ENCODE measurements around the gene ITGB7.
A peak's percentile ranks its signal among the peaks of the same experiment; 100 is the strongest.

Gene ITGB7

DNA sequence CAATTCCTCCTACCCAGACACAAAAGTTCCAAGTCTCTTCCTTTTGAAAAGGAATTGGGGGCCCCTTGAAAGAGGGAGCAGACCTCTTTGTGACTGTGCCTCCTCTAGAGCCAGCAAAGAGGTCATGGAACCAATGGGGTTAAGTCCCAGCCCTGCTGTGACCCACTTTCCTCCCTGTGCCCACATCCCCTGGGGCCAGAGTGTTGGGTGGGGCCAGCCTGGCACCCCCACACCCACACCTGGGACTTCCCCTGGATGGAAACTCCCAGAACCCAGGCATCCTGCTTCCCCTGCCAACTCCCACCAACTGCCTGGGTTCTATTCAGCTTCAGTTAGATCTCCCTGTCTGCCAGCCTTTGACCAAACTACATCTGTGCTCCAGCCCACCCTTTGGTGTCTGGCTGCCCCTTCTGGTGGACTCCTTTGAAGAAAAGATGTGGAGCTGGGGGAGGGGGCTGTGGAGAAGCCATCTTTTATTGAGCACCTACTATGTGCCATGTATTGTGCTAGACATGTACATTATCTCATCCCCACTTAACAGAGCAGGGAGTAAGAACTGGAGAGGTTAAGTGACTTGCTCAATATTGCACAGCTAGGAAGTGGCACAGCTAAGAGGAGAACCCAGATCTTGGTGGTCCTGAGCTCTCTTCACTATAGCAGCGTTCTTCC lies 29.5 kb upstream of the ITGB7 start:
- Histone ChIP-seq H3K4me1 (ENCODE audit: control insufficient read depth, insufficient read depth, low read length) (peaks cover 19% of the 10 kb centered on the region), H3K27me3 (ENCODE audit: control insufficient read depth, insufficient read depth, low read length) (no peaks in the 10 kb centered on the region), H3K27ac (ENCODE audit: low read depth, low read length) (no peak overlapping the region), H3K9ac (ENCODE audit: low read length) (no peak overlapping the region), H3K36me3 (ENCODE audit: control insufficient read depth, insufficient read depth, low read length) (no peaks in the 10 kb centered on the region), H3K4me3 (ENCODE audit: low read length) (no peak overlapping the region)

GRCh38 chr12:53235742-53236442 lies 28.8 kb upstream of the ITGB7 start:
- Histone ChIP-seq H3K27ac (ENCODE audit: low read depth, low read length) (no peak overlapping the region), H3K4me1 (ENCODE audit: control insufficient read depth, insufficient read depth, low read length) (peaks cover 21% of the 10 kb centered on the region), H3K4me3 (ENCODE audit: low read length) (no peak overlapping the region), H3K36me3 (ENCODE audit: control insufficient read depth, insufficient read depth, low read length) (no peaks in the 10 kb centered on the region), H3K27me3 (ENCODE audit: control insufficient read depth, insufficient read depth, low read length) (no peaks in the 10 kb centered on the region), H3K9ac (ENCODE audit: low read length) (no peak overlapping the region)

- Histone ChIP-seq H3K4me1 (ENCODE audit: control insufficient read depth, insufficient read depth, low read length) (peaks cover 21% of the 10 kb centered on the region), H3K36me3 (ENCODE audit: control insufficient read depth, insufficient read depth, low read length) (no peaks in the 10 kb centered on the region), H3K4me3 (ENCODE audit: low read length) (no peak overlapping the region), H3K9ac (ENCODE audit: low read length) (no peak overlapping the region), H3K27ac (ENCODE audit: low read depth, low read length) (peak overlapping the region; percentile 14), H3K27me3 (ENCODE audit: control insufficient read depth, insufficient read depth, low read length) (no peaks in the 10 kb centered on the region)
Measured at GRCh38 chr12:53235164-53235563, 28.1 kb upstream of the ITGB7 start.

DNA sequence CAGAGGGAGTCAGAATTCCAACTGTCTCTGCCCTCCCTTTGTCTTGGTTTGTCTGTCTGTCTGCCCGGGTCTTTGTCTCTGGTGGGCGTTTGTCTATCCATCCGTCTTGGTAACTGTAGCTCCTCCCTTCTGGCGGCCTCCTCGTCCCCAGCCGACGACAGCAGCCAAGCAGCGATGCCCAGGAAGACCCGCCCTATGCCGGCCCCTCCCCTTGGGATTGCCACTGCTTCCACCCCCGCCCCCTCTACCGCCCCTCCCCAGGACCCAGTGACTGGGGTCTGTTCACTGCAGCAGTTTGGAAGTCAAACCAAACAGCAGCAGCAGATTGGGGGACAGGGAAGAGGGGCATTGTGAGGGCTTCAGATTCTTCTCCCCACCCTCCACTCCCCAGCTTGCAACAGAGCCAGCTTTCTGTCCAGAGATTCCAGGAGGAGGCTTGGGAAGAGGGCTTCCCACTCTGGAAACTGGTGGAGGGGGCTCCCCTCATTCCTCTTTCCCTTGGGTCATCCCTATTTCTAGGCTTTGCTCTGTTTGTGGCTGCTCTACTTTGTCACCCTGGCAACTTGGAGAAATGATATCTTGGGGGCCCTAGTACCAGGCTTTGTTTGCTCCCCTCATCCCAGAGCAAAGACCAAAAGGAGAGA lies 27.3 kb upstream of the ITGB7 start:
- Histone ChIP-seq H3K9ac (ENCODE audit: low read length) (no peak overlapping the region), H3K27ac (ENCODE audit: low read depth, low read length) (peak overlapping the region; percentile 14), H3K4me3 (ENCODE audit: low read length) (no peak overlapping the region), H3K4me1 (ENCODE audit: control insufficient read depth, insufficient read depth, low read length) (peaks cover 21% of the 10 kb centered on the region), H3K27me3 (ENCODE audit: control insufficient read depth, insufficient read depth, low read length) (no peaks in the 10 kb centered on the region), H3K36me3 (ENCODE audit: control insufficient read depth, insufficient read depth, low read length) (no peaks in the 10 kb centered on the region)

GRCh38 chr12:53233671-53234121 lies 26.6 kb upstream of the ITGB7 start:
- peak overlapping the region; percentile 26 for H3K9ac ChIP-seq (ENCODE audit: low read length)
- peaks cover 21% of the 10 kb centered on the region for H3K4me1 ChIP-seq (ENCODE audit: control insufficient read depth, insufficient read depth, low read length)
- H3K27ac ChIP-seq (ENCODE audit: low read depth, low read length): peak overlapping the region; percentile 80
- H3K4me3 ChIP-seq (ENCODE audit: low read length): peak overlapping the region; percentile 35
- no peaks in the 10 kb centered on the region for H3K36me3 ChIP-seq (ENCODE audit: control insufficient read depth, insufficient read depth, low read length)
- no peaks in the 10 kb centered on the region for H3K27me3 ChIP-seq (ENCODE audit: control insufficient read depth, insufficient read depth, low read length)

GRCh38 chr12:53232646-53233461 lies 25.8 kb upstream of the ITGB7 start:
- peaks cover 21% of the 10 kb centered on the region for H3K4me1 ChIP-seq (ENCODE audit: control insufficient read depth, insufficient read depth, low read length)
- H3K36me3 ChIP-seq (ENCODE audit: control insufficient read depth, insufficient read depth, low read length): no peaks in the 10 kb centered on the region
- peak overlapping the region; percentile 80 for H3K27ac ChIP-seq (ENCODE audit: low read depth, low read length)
- H3K9ac ChIP-seq (ENCODE audit: low read length): peak overlapping the region; percentile 26
- H3K4me3 ChIP-seq (ENCODE audit: low read length): peak overlapping the region; percentile 56
- H3K27me3 ChIP-seq (ENCODE audit: control insufficient read depth, insufficient read depth, low read length): no peaks in the 10 kb centered on the region

DNA sequence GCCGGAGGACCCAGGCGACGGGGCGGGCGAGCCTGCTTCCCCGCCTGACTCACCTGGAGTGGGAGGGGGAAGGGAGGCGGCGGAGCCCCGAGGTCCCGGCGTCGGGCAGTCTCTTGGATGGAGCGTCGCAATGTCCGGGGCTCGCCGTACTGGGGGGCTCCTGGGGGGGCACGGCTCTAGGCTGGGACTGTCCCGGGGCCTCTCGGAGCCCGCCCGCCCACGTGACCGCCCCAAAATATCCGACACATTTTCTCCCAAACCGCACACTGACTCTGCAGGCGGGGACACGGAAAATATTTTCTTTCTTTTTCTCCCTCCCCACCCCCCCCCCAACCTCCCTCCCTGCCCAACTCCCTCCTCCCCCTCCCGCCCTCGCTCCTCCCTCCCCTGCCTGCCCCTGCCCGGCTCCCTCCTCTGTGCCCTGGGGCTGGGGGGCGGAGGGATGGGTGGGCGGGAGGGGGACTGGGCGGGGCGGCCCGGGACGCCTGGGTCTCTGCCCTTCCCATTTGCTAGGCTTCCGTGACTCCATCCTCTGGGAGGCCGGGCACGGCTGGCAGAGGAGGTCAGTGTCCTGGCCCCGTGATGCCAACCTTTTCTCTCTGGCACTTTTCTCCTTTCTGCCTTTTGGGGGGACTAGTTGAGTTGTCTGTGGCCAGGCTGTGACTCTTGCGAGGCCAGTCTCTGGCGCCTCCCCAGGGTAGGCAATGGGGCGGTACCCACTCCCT lies 25.0 kb upstream of the ITGB7 start, which contains the start of gene RARG:
Gene RARG, minus strand, starts transcription at position 289 of the 725 bp plus-strand sequence. CDS start 4,664 bp downstream, outside the sequence.
- no peaks in the 10 kb centered on the region for H3K27me3 ChIP-seq (ENCODE audit: control insufficient read depth, insufficient read depth, low read length)
- H3K4me1 ChIP-seq (ENCODE audit: control insufficient read depth, insufficient read depth, low read length): peaks cover 21% of the 10 kb centered on the region
- H3K4me3 ChIP-seq (ENCODE audit: low read length): peak within 1 kb of the TSS; percentile 77
- peak within 1 kb of the TSS; percentile 80 for H3K27ac ChIP-seq (ENCODE audit: low read depth, low read length)
- peak within 1 kb of the TSS; percentile 50 for H3K9ac ChIP-seq (ENCODE audit: low read length)
- H3K36me3 ChIP-seq (ENCODE audit: control insufficient read depth, insufficient read depth, low read length): no peaks in the 10 kb centered on the region

- Histone ChIP-seq H3K27ac (ENCODE audit: low read depth, low read length) (peak overlapping the region; percentile 60), H3K9ac (ENCODE audit: low read length) (peak overlapping the region; percentile 50), H3K27me3 (ENCODE audit: control insufficient read depth, insufficient read depth, low read length) (no peaks in the 10 kb centered on the region), H3K4me3 (ENCODE audit: low read length) (peak overlapping the region; percentile 77), H3K4me1 (ENCODE audit: control insufficient read depth, insufficient read depth, low read length) (peaks cover 21% of the 10 kb centered on the region), H3K36me3 (ENCODE audit: control insufficient read depth, insufficient read depth, low read length) (no peaks in the 10 kb centered on the region)
Measured at GRCh38 chr12:53231671-53231920, 24.5 kb upstream of the ITGB7 start.

DNA sequence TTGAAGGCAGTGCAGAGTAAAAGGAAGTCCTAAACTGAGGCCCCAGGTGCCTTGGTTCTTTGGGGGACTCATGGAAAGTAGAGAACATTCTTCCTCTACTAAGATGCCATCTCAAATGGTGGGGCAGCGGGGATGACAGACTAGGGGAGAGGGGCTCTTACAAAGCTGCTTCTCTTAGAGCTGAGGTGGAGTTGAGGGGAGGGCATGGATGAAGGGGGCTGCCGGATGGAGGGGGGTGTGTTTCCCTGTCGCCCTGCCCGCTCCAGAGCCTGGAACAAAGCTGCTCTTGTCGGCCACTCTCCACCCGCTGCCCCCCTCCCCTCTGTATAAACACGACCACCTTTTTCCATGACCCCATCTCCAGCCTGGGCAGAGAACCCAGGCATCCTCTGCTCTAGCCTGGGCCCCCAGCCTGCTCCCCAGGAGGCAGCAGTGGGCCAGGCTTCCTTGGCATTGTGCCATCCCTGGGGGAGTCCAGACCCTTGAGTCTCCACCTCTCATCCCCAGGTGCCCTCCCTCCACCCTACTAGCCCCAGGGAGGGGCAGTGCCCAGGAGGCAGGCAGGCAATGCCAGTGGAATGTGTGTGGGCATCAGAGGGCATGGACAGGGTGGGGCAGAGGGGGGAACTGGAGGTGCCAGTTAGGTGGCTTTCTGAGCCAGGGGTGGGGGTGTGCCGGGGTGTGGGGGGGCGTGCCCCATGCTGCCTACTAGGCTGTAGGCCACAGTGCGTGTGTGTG lies 23.2 kb upstream of the ITGB7 start:
- H3K4me3 ChIP-seq (ENCODE audit: low read length): no peak overlapping the region
- no peaks in the 10 kb centered on the region for H3K27me3 ChIP-seq (ENCODE audit: control insufficient read depth, insufficient read depth, low read length)
- H3K4me1 ChIP-seq (ENCODE audit: control insufficient read depth, insufficient read depth, low read length): peaks cover 22% of the 10 kb centered on the region
- H3K9ac ChIP-seq (ENCODE audit: low read length): no peak overlapping the region
- no peaks in the 10 kb centered on the region for H3K36me3 ChIP-seq (ENCODE audit: control insufficient read depth, insufficient read depth, low read length)
- peak overlapping the region; percentile 60 for H3K27ac ChIP-seq (ENCODE audit: low read depth, low read length)

DNA sequence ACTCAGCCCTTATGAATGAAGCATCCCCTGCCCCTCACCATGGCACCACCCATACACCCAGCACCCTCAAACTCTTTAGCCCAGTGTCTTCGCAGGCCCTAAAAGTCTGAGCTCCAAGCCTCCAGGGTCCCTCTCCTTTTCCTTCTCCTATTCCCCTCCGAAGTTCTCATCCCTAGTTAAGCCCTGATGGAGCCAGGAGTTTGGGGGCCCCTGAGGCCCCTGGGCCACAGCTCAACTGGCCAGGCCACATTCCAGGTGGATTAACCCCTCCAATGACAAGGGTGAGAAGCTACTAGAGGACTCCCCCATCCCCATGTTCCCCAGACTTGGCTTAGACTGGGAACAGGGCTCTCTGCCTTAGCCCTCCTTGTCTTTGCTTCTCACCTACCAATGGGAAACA lies 22.4 kb upstream of the ITGB7 start:
- no peak overlapping the region for H3K9ac ChIP-seq (ENCODE audit: low read length)
- no peak overlapping the region for H3K4me3 ChIP-seq (ENCODE audit: low read length)
- H3K4me1 ChIP-seq (ENCODE audit: control insufficient read depth, insufficient read depth, low read length): peaks cover 29% of the 10 kb centered on the region
- H3K36me3 ChIP-seq (ENCODE audit: control insufficient read depth, insufficient read depth, low read length): no peaks in the 10 kb centered on the region
- no peaks in the 10 kb centered on the region for H3K27me3 ChIP-seq (ENCODE audit: control insufficient read depth, insufficient read depth, low read length)
- H3K27ac ChIP-seq (ENCODE audit: low read depth, low read length): no peak overlapping the region

DNA sequence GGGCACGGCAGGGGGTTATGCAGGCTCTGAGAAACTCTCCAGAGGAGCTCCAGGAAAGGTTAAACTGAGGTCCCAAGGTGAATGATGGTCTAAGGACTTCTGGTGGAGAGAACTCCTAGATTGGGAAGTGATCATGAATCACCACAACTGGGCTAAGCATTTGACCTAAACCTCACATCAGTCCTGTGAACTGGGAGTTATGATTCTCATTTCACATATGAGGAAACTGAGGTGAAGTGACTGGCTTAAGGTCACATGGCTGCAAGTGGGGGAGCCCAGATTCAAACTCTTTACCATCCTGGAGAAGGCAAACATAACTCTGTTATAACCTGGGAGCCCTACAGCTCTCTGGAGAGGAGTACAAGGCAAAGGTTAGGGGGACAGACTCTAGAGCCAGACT lies 20.8 kb upstream of the ITGB7 start:
- no peak overlapping the region for H3K9ac ChIP-seq (ENCODE audit: low read length)
- no peaks in the 10 kb centered on the region for H3K27me3 ChIP-seq (ENCODE audit: control insufficient read depth, insufficient read depth, low read length)
- no peak overlapping the region for H3K27ac ChIP-seq (ENCODE audit: low read depth, low read length)
- H3K36me3 ChIP-seq (ENCODE audit: control insufficient read depth, insufficient read depth, low read length): no peaks in the 10 kb centered on the region
- H3K4me1 ChIP-seq (ENCODE audit: control insufficient read depth, insufficient read depth, low read length): peaks cover 30% of the 10 kb centered on the region
- no peak overlapping the region for H3K4me3 ChIP-seq (ENCODE audit: low read length)
